Spleen (tissue), 11 donors: ENCODE measurements around the gene PARD3B. TPM values are rescaled to one million over a fixed set of nuclear protein-coding genes. Genes with fewer than 3 reads are reported as not detected.

Experiments used
- DNase-seq: peaks from one replicate; pipeline ENCODE4 v3.0.0-alpha.2; 2020
- H3K27ac ChIP-seq, 8 donors: fragments of 200-600 bp; sonication (generic) in 7 of 8; 1 replicate in 4 of 8; 2 replicates in 4 of 8; pipeline versions ENCODE4 v1.5.0 to v1.8.0; 2016 to 2021; ENCODE audit warnings: inconsistent platforms in 4 of 8, mild to moderate bottlenecking in 4 of 8, moderate library complexity in 1 of 8
- H3K27me3 ChIP-seq, 7 donors: fragments of 200-600 bp; sonication (generic) in 6 of 7; replicated peaks in 1 of 7; 1 replicate in 4 of 7; 2 replicates in 3 of 7; pipeline versions ENCODE4 v1.5.0 to v1.8.0; 2016 to 2021; ENCODE audit warnings: inconsistent platforms in 3 of 7, mild to moderate bottlenecking in 1 of 7
- H3K36me3 ChIP-seq, 6 donors: fragments of 200-600 bp; sonication (generic) in 5 of 6; 1 replicate in 4 of 6; 2 replicates in 2 of 6; pipeline versions ENCODE4 v1.5.0 to v1.8.0; 2016 to 2021; ENCODE audit warnings: inconsistent platforms in 2 of 6
- H3K4me1 ChIP-seq, 6 donors: fragments of 200-600 bp; sonication (generic) in 5 of 6; 1 replicate in 3 of 6; 2 replicates in 3 of 6; pipeline versions ENCODE4 v1.5.0 to v1.8.0; 2016 to 2021; ENCODE audit warnings: inconsistent platforms in 3 of 6
- H3K4me3 ChIP-seq, 8 donors: fragments of 200-600 bp; sonication (generic) in 7 of 8; 1 replicate in 4 of 8; 2 replicates in 4 of 8; pipeline versions ENCODE4 v1.5.0 to v1.8.0; 2016 to 2021; ENCODE audit warnings: inconsistent platforms in 4 of 8, mild to moderate bottlenecking in 4 of 8, moderate library complexity in 2 of 8
- H3K9me3 ChIP-seq, 8 donors: fragments of 200-600 bp; sonication (generic) in 7 of 8; 1 replicate in 4 of 8; 2 replicates in 4 of 8; pipeline versions ENCODE4 v1.5.0 to v1.8.0; 2016 to 2021; ENCODE audit warnings: inconsistent platforms in 4 of 8
- CTCF ChIP-seq, 11 experiments: fragments of 200-600 bp in 7 of 11; fragments of 450-650 bp in 4 of 11; sonication (generic) in 4 of 11; IDR thresholded peaks in 8 of 11; conservative IDR thresholded peaks in 3 of 11; 1 replicate in 7 of 11; 2 replicates in 4 of 11; pipeline versions ENCODE4 v1.4.0 to v1.8.0; 2016 to 2021; ENCODE audit warnings: antibody characterized with exemption in 11 of 11, inconsistent platforms in 4 of 11, mild to moderate bottlenecking in 1 of 11
- POLR2A ChIP-seq, 3 donors: fragments of 450-650 bp; IDR thresholded peaks; one replicate each; pipeline ENCODE4 v1.5.1; 2017; ENCODE audit warnings: antibody characterized with exemption in 3 of 3, mild to moderate bottlenecking in 1 of 3
- POLR2AphosphoS5 ChIP-seq, 3 donors: sonication (generic); formaldehyde crosslinking; IDR thresholded peaks; one replicate each; pipeline ENCODE4 v1.5.1; 2017; ENCODE audit warnings: antibody characterized with exemption in 3 of 3
- WGBS, 5 donors: extraction: QIAGEN DNeasy Blood & Tissue Kit in 3 of 5; methylation state at CpG; one replicate each; pipeline versions ENCODE4 v1.1.5 to v1.1.7; 2013 to 2018; 5-methylcytosine and 5-hydroxymethylcytosine counted together
- intact Hi-C: fragments of 100-400 bp; cut with DNase I; formaldehyde crosslinking; loops from one replicate; pipeline ENCODE4 v1.15.0; 2023; ENCODE audit warnings: low total_unique reads
- polyA plus RNA-seq, 3 donors: library from polyadenylated mRNA; stranded (reverse); fragments of 200-250 nt; gene quantifications; one replicate each; pipeline ENCODE4 v1.2.1, GENCODE V29; 2013
- total RNA-seq, 7 donors: library from RNA; depleted of rRNA in 3 of 7; stranded (reverse); fragments of >200 nt in 3 of 7; fragmentation: NEBNext Ultra II Directional in 4 of 7; extraction: Animal tissue kit (Norgen Biotek cat#: 25700) in 4 of 7; gene quantifications; one replicate each; pipeline versions ENCODE4 v1.1.0 to v1.2.1, GENCODE V29; 2016 to 2021
- donor health status: healthy with polysubstance abuse.
- donor health status: DM: no; HTN: no; CAD: no; lungs with moderate emphysema.
- donor health status: DM: no; HTN: no; CAD: no.
- donor health status: Bipolar disorder and iron deficiency.
- donor health status: healthy.
- donor health status: DM: no; HTN: no; CAD: no.
- donor health status: DM: yes; HTN: yes; CAD: no.

PARD3B gene
- total and polyA plus RNA-seq, 10 donors, result 0.85 to 27.8 (median 14.7) TPM

- no peak for DNase-seq
- Histone ChIP-seq H3K27ac (no peak overlapping the region), H3K4me1 (no peaks in the 10 kb centered on the region), H3K9me3 (no peaks in the 10 kb centered on the region), H3K27me3 (no peaks in the 10 kb centered on the region), H3K4me3 (no peak overlapping the region), H3K36me3 (no peaks in the 10 kb centered on the region)
- 77 to 90% (median 83%) methylated on average over 3 of the region's 3 CpGs for WGBS, 5 donors
- no peak for TF ChIP-seq CTCF (IDR thresholded peaks at IDR 0.05 in 8 of 11, conservative IDR thresholded peaks at IDR 0.05 in 3 of 11)
- TF ChIP-seq POLR2A (IDR thresholded peaks at IDR 0.05), result no peak
- TF ChIP-seq POLR2AphosphoS5 (IDR thresholded peaks at IDR 0.05), result no peak
- intact Hi-C loops, result no loop called here
Measured at GRCh38 chr2:204726831-204727230, 181.6 kb downstream of the PARD3B start.

- intact Hi-C loops, result no loop called here
- WGBS, 5 donors, result 71 to 90% (median 77%) methylated on average over 3 of the region's 3 CpGs
- no peaks in the 10 kb centered on the region for H3K9me3 ChIP-seq
- DNase-seq, result no peak
- no peaks in the 10 kb centered on the region for H3K4me1 ChIP-seq
- no peak overlapping the region for H3K27ac ChIP-seq
- no peaks in the 10 kb centered on the region for H3K36me3 ChIP-seq
- no peak overlapping the region for H3K4me3 ChIP-seq
- H3K27me3 ChIP-seq, result no peaks in the 10 kb centered on the region
- TF ChIP-seq POLR2AphosphoS5 (IDR thresholded peaks at IDR 0.05) (no peak), POLR2A (IDR thresholded peaks at IDR 0.05) (no peak)
Measured at GRCh38 chr2:204727368-204727767, 182.1 kb downstream of the PARD3B start.

- 76 to 90% (median 88%) methylated on average over 4 of the region's 4 CpGs for WGBS, 5 donors
- no peak for DNase-seq
- H3K27me3 ChIP-seq, result no peaks in the 10 kb centered on the region
- TF ChIP-seq CTCF (IDR thresholded peaks at IDR 0.05 in 8 of 11, conservative IDR thresholded peaks at IDR 0.05 in 3 of 11), result no peak
- TF ChIP-seq POLR2AphosphoS5 (IDR thresholded peaks at IDR 0.05), result no peak
- TF ChIP-seq POLR2A (IDR thresholded peaks at IDR 0.05), result no peak
- H3K27ac ChIP-seq, result no peak overlapping the region
- H3K4me3 ChIP-seq, result no peak overlapping the region
- H3K4me1 ChIP-seq, result no peaks in the 10 kb centered on the region
- no peaks in the 10 kb centered on the region for H3K36me3 ChIP-seq
- intact Hi-C loops, result no loop called here
- H3K9me3 ChIP-seq, result no peaks in the 10 kb centered on the region
Measured at GRCh38 chr2:204730603-204731002, 185.3 kb downstream of the PARD3B start.

GRCh38 chr2:204732019-204732418 is 186.7 kb downstream of the PARD3B start:
- DNase-seq, result no peak
- Histone ChIP-seq H3K4me3 (no peak overlapping the region), H3K9me3 (peaks cover 0 to 5% (median 0%) of the 10 kb centered on the region in 8 donors), H3K27me3 (no peaks in the 10 kb centered on the region), H3K36me3 (no peaks in the 10 kb centered on the region), H3K27ac (no peak overlapping the region), H3K4me1 (no peaks in the 10 kb centered on the region)
- TF ChIP-seq POLR2AphosphoS5 (IDR thresholded peaks at IDR 0.05), result no peak
- 26 to 57% (median 31%) methylated on average over 3 of the region's 3 CpGs for WGBS, 5 donors
- intact Hi-C loops, result no loop called here

GRCh38 chr2:204737296-204737695 is 192.0 kb downstream of the PARD3B start:
- H3K36me3 ChIP-seq, result no peaks in the 10 kb centered on the region
- no peak for DNase-seq
- H3K27ac ChIP-seq, result no peak overlapping the region
- H3K27me3 ChIP-seq, result no peaks in the 10 kb centered on the region
- WGBS, 5 donors, result 74 to 91% (median 89%) methylated on average over 1 of the region's 1 CpG
- intact Hi-C loops, result no loop called here
- H3K4me3 ChIP-seq, result no peak overlapping the region
- TF ChIP-seq POLR2AphosphoS5 (IDR thresholded peaks at IDR 0.05), result no peak
- no peak for TF ChIP-seq POLR2A (IDR thresholded peaks at IDR 0.05)
- TF ChIP-seq CTCF (IDR thresholded peaks at IDR 0.05 in 8 of 11, conservative IDR thresholded peaks at IDR 0.05 in 3 of 11), result no peak
- no peaks in the 10 kb centered on the region for H3K4me1 ChIP-seq
- H3K9me3 ChIP-seq, result peaks cover 0 to 32% (median 23%) of the 10 kb centered on the region in 8 donors
